ENCODE measurements around the gene LRBA. TPM values are rescaled to one million over a fixed set of nuclear protein-coding genes. Genes with fewer than 3 reads are reported as not detected.

Gene LRBA
- total and polyA plus RNA-seq, 4 donors = 8.2 to 69.8 (median 32.8) TPM

- H3K27me3 ChIP-seq (ENCODE audit: control insufficient read depth in 4 of 4, insufficient read depth in 4 of 4, low read length in 3 of 4) = no peaks in the 10 kb centered on the region
- DNase-seq (ENCODE audit: low spot score) = no peak
- H3K36me3 ChIP-seq (ENCODE audit: control insufficient read depth in 4 of 4, insufficient read depth in 3 of 4, low read depth in 1 of 4, low read length in 3 of 4) = peaks cover 0 to 3% (median 1%) of the 10 kb centered on the region in 4 donors
- H3K27ac ChIP-seq (ENCODE audit: low read depth in 1 of 2, low read length in 2 of 2) = no peak overlapping the region
- no peaks in the 10 kb centered on the region for H3K9me3 ChIP-seq (ENCODE audit: control insufficient read depth in 4 of 4, low read length in 3 of 4)
- 96% methylated on average over 2 of the region's 2 CpGs for WGBS
- TF ChIP-seq FOXA1 (IDR thresholded peaks at IDR 0.05) = no peak
- TF ChIP-seq RAD21 (IDR thresholded peaks at IDR 0.05) = no peak
- no peak for TF ChIP-seq REST (IDR thresholded peaks at IDR 0.05)
- TF ChIP-seq JUND (IDR thresholded peaks at IDR 0.05) = no peak
- TF ChIP-seq TAF1 (conservative IDR thresholded peaks at IDR 0.05) = no peak
- TF ChIP-seq MAX (IDR thresholded peaks at IDR 0.05) = no peak
- no peak for TF ChIP-seq ZBTB33 (IDR thresholded peaks at IDR 0.05)
- no peak for TF ChIP-seq ATF3 (IDR thresholded peaks at IDR 0.05)
- no peak for TF ChIP-seq HNF4A (conservative IDR thresholded peaks at IDR 0.05)
- no peak for TF ChIP-seq FOXA2 (IDR thresholded peaks at IDR 0.05)
- TF ChIP-seq EGR1 (IDR thresholded peaks at IDR 0.05; ENCODE audit: low read depth in 2 of 2) = no peak
- no peak for TF ChIP-seq GABPA (IDR thresholded peaks at IDR 0.05 in 1 of 2, conservative IDR thresholded peaks at IDR 0.05 in 1 of 2)
- TF ChIP-seq NR2F2 (IDR thresholded peaks at IDR 0.05) = no peak
- no peak for TF ChIP-seq RXRA (IDR thresholded peaks at IDR 0.05)
- no peak for TF ChIP-seq YY1 (IDR thresholded peaks at IDR 0.05)
- no peak for TF ChIP-seq SP1 (IDR thresholded peaks at IDR 0.05)
- TF ChIP-seq HNF4G (IDR thresholded peaks at IDR 0.05) = no peak
- TF ChIP-seq CTCF (IDR thresholded peaks at IDR 0.05; ENCODE audit: low read depth, low read length, missing input control) = no peak
- H3K4me1 ChIP-seq (ENCODE audit: control insufficient read depth in 4 of 4, insufficient read depth in 4 of 4, low read length in 3 of 4) = peaks cover 0 to 3% (median 1%) of the 10 kb centered on the region in 4 donors
- H3K9ac ChIP-seq (ENCODE audit: low read depth in 1 of 2, low read length in 2 of 2) = no peak overlapping the region
- no peak overlapping the region for H3K4me3 ChIP-seq (ENCODE audit: low read depth in 1 of 3, low read length in 3 of 3)
These were observed 671.3 kb downstream of the LRBA start for GRCh38 chr4:150343796-150344195.

Data from liver (tissue), 9 donors.